Heart right ventricle (tissue), 16 donors: Measurements from ENCODE around the gene DHRS2. TPM values are rescaled to one million over a fixed set of nuclear protein-coding genes. Genes with fewer than 3 reads are reported as not detected.

Experiments
- ATAC-seq, 8 donors: fragments of 200-7000 bp; cut with Tn5 transposase; one replicate each; pipeline ENCODE4 v1.9.1; 2020; ENCODE audit warnings: mild to moderate bottlenecking in 8 of 8, moderate library complexity in 8 of 8, moderate number of reproducible peaks in 1 of 8
- DNase-seq, 2 donors: peaks; one replicate each; pipeline ENCODE4 v3.0.0-alpha.2; 2020
- H3K27ac ChIP-seq, 10 donors: fragments of 200-600 bp; sonication (generic) in 2 of 10; one replicate each; pipeline versions ENCODE4 v1.5.0 to v1.8.0; 2020 to 2022; ENCODE audit warnings: mild to moderate bottlenecking in 3 of 10
- H3K27me3 ChIP-seq, 7 donors: fragments of 200-600 bp; one replicate each; pipeline ENCODE4 v1.8.0; 2021 to 2022; ENCODE audit warnings: mild to moderate bottlenecking in 2 of 7
- H3K36me3 ChIP-seq, 9 donors: fragments of 200-600 bp; sonication (generic) in 1 of 9; one replicate each; pipeline versions ENCODE4 v1.5.0 to v1.8.0; 2020 to 2022; ENCODE audit warnings: mild to moderate bottlenecking in 2 of 9
- H3K4me1 ChIP-seq, 9 donors: fragments of 200-600 bp; sonication (generic) in 1 of 9; one replicate each; pipeline versions ENCODE4 v1.5.0 to v1.8.0; 2020 to 2022; ENCODE audit warnings: mild to moderate bottlenecking in 4 of 9
- H3K4me3 ChIP-seq, 10 donors: fragments of 200-600 bp; sonication (generic) in 2 of 10; one replicate each; pipeline versions ENCODE4 v1.5.0 to v1.8.0; 2020 to 2022; ENCODE audit warnings: mild to moderate bottlenecking in 7 of 10, moderate library complexity in 2 of 10
- H3K9me3 ChIP-seq, 11 donors: fragments of 200-600 bp in 10 of 11; sonication (generic) in 2 of 11; one replicate each; pipeline versions ENCODE4 v1.5.0 to v1.8.0; 2013 to 2022; ENCODE audit warnings: mild to moderate bottlenecking in 2 of 11, control low read depth in 1 of 11, moderate library complexity in 1 of 11
- CTCF ChIP-seq, 9 donors: fragments of 200-600 bp; sonication (generic) in 2 of 9; IDR thresholded peaks; one replicate each; pipeline versions ENCODE4 v1.5.0 to v1.8.0; 2021 to 2022; ENCODE audit warnings: antibody characterized with exemption in 9 of 9, mild to moderate bottlenecking in 5 of 9, moderate library complexity in 1 of 9
- WGBS, 2 donors: extraction: QIAGEN DNeasy Blood & Tissue Kit; methylation state at CpG; one replicate each; pipeline ENCODE4 v1.1.7; 2013; ENCODE audit warnings: inconsistent platforms in 1 of 2; 5-methylcytosine and 5-hydroxymethylcytosine counted together
- intact Hi-C, 10 donors: fragments of 100-400 bp; cut with DNase I; formaldehyde crosslinking; loops; one replicate each; pipeline versions ENCODE4 v1.11.1 to v1.14.2; 2022
- polyA plus RNA-seq, 2 donors: library from polyadenylated mRNA; stranded (reverse); fragments of 200-250 nt; gene quantifications; one replicate each; pipeline ENCODE4 v1.2.3, GENCODE V29; 2013
- total RNA-seq, 10 donors: library from RNA; stranded (reverse); fragmentation: NEBNext Ultra II Directional in 3 of 10; extraction: Animal tissue kit (Norgen Biotek cat#: 25700) in 3 of 10; gene quantifications; one replicate each; pipeline versions ENCODE4 v1.2.1 to v1.2.4, GENCODE V29; 2021 to 2023
- donor health status: Arrhythmogenic right ventricular cardiomyopathy.
- donor health status: ischemic (EF 13 %, LVEDD 7.1; RV severe dilation, severe dysfunction).
- donor health status: healthy with polysubstance abuse.
- donor health status: DM: no; HTN: yes; CAD: no.
- donor health status: DM: no; HTN: no; CAD: no.
- donor health status: ischemic (EF 25% LVEDD 6.9; RV normal size, moderate dysfunction).
- donor health status: ischemic (EF 25% LVEDD 5.7; RV mildly dilated, moderate dysfunction).
- donor health status: healthy.
- donor health status: DM: yes; HTN: yes; CAD: no.
- donor health status: Ischemic cardiomyopathy.
- donor health status: ischemic (EF 35%, LVEDD 5.7; RV mildly dilated, moderate dysfunction).
- donor health status: nonischemic (EF 11% LVEDD 7.7; RV severe dilation, severe dysfunction).
- donor health status: DM: yes; HTN: yes; CAD: no.
- donor health status: PGD.
- donor health status: ischemic (EF 29% LVEDD 5.4; RV normal size, mild dysfunction).
- donor health status: nonischemic (EF 23%, LVEDD 6.1; RV moderate dilation, normal function).

DHRS2 gene
- total and polyA plus RNA-seq, 12 donors, result 0.07 TPM; not detected in 11

GRCh38 chr14:23618415-23618988 lies 17.7 kb upstream of the DHRS2 start:
- Histone ChIP-seq H3K36me3 (no peaks in the 10 kb centered on the region), H3K27ac (no peak overlapping the region), H3K4me1 (no peaks in the 10 kb centered on the region), H3K9me3 (no peaks in the 10 kb centered on the region), H3K27me3 (peaks cover 0 to 13% (median 0%) of the 10 kb centered on the region in 7 donors), H3K4me3 (no peak overlapping the region)
- 45 to 58% methylated on average over 2 of the region's 2 CpGs for WGBS, 2 donors
- intact Hi-C loops, result no loop called here
- no peak for ATAC-seq
- TF ChIP-seq CTCF (IDR thresholded peaks at IDR 0.05), result no peak
- DNase-seq, result no peak

GRCh38 chr14:23620177-23620702 lies 15.9 kb upstream of the DHRS2 start:
- no peak overlapping the region for H3K27ac ChIP-seq
- H3K9me3 ChIP-seq, result peaks cover 0 to 14% (median 4%) of the 10 kb centered on the region in 11 donors
- ATAC-seq (no peak), DNase-seq (no peak)
- peaks cover 0 to 10% (median 0%) of the 10 kb centered on the region in 7 donors for H3K27me3 ChIP-seq
- H3K4me1 ChIP-seq, result no peaks in the 10 kb centered on the region
- no peak for TF ChIP-seq CTCF (IDR thresholded peaks at IDR 0.05)
- WGBS, 2 donors, result 72 to 76% methylated on average over 3 of the region's 3 CpGs
- H3K36me3 ChIP-seq, result no peaks in the 10 kb centered on the region
- intact Hi-C loops, result no loop called here
- H3K4me3 ChIP-seq, result no peak overlapping the region

GRCh38 chr14:23621204-23621931 lies 14.8 kb upstream of the DHRS2 start:
- Histone ChIP-seq H3K36me3 (no peaks in the 10 kb centered on the region), H3K9me3 (peaks cover 0 to 22% (median 5%) of the 10 kb centered on the region in 11 donors), H3K27me3 (peaks cover 0 to 7% (median 0%) of the 10 kb centered on the region in 7 donors), H3K4me3 (no peak overlapping the region), H3K27ac (no peak overlapping the region), H3K4me1 (no peaks in the 10 kb centered on the region)
- intact Hi-C loops, result no loop called here
- WGBS, 2 donors, result 57 to 72% methylated on average over 6 of the region's 6 CpGs
- no peak for TF ChIP-seq CTCF (IDR thresholded peaks at IDR 0.05)
- ATAC-seq (no peak), DNase-seq (no peak)

- H3K27me3 ChIP-seq, result peaks cover 0 to 8% (median 0%) of the 10 kb centered on the region in 7 donors
- intact Hi-C loops, result no loop called here
- DNase-seq (no peak), ATAC-seq (no peak)
- no peak overlapping the region for H3K27ac ChIP-seq
- no peaks in the 10 kb centered on the region for H3K4me1 ChIP-seq
- WGBS, 2 donors, result 86% methylated on average over 4 of the region's 4 CpGs
- no peaks in the 10 kb centered on the region for H3K36me3 ChIP-seq
- no peak overlapping the region for H3K4me3 ChIP-seq
- TF ChIP-seq CTCF (IDR thresholded peaks at IDR 0.05), result no peak
- H3K9me3 ChIP-seq, result peaks cover 0 to 22% (median 5%) of the 10 kb centered on the region in 11 donors
Measured at GRCh38 chr14:23621932-23622730, 14.0 kb upstream of the DHRS2 start.
